Measurements from ENCODE around the gene PMF1.

- no peak for TF ChIP-seq CTCF (conservative IDR thresholded peaks at IDR 0.05; ENCODE audit: low read depth in 2 of 2)
- no peak for TF ChIP-seq POLR2AphosphoS5 (IDR thresholded peaks at IDR 0.05; ENCODE audit: low read depth)
- no peak for TF ChIP-seq EZH2 (IDR thresholded peaks at IDR 0.05; ENCODE audit: low read depth, unreplicated experiment)
- no peak for TF ChIP-seq CREB1 (CRISPR knock-in tag; IDR thresholded peaks at IDR 0.05; ENCODE audit: low read depth)
- TF ChIP-seq NANOG (IDR thresholded peaks at IDR 0.05; ENCODE audit: borderline replicate concordance): no peak
- no peak for TF ChIP-seq EZH2phosphoT487 (IDR thresholded peaks at IDR 0.05; ENCODE audit: unreplicated experiment)
- TF ChIP-seq REST (IDR thresholded peaks at IDR 0.05; ENCODE audit: unreplicated experiment): no peak
Observed at GRCh38 chr1:156257711-156258110, 44.9 kb downstream of the PMF1 start.
